ENCODE data around the gene GGTLC2. TPM values are rescaled to one million over a fixed set of nuclear protein-coding genes. Genes with fewer than 3 reads are reported as not detected.
"Not testable (repeated sequence)": the region's sequence is repeated elsewhere in the genome, so short reads cannot be mapped to it uniquely, and the experiment has no call there.

The GGTLC2 gene
- total and polyA plus RNA-seq, 2 experiments from 2014 or later = not detected

- no peak overlapping the region for H3K9ac ChIP-seq
- H3K27me3 ChIP-seq (replicated peaks; ENCODE audit: insufficient read depth) = peaks cover 11% of the 10 kb centered on the region
- no peaks in the 10 kb centered on the region for H3F3A ChIP-seq (ENCODE audit: insufficient read depth)
- H3K27ac ChIP-seq = no peak overlapping the region
- WGBS, 2 experiments (ENCODE audit: low coverage in 1 of 2, low lambda C conversion rate in 2 of 2, missing lambda C conversion rate in 2 of 2) = 47 to 48% methylated on average over 6 of the region's 6 CpGs
- H3K9me2 ChIP-seq (ENCODE audit: insufficient read depth) = no peaks in the 10 kb centered on the region
- TF ChIP-seq EZH2phosphoT487 (IDR thresholded peaks at IDR 0.05; ENCODE audit: insufficient read depth, low read depth) (no peak), EZH2 (IDR thresholded peaks at IDR 0.05; ENCODE audit: insufficient read depth, poor library complexity, severe bottlenecking) (no peak)
- no peak overlapping the region for H3K4me3 ChIP-seq
- no peaks in the 10 kb centered on the region for H3K79me2 ChIP-seq (ENCODE audit: insufficient read depth)
- H4K20me1 ChIP-seq (ENCODE audit: insufficient read depth) = no peaks in the 10 kb centered on the region
- no peak overlapping the region for H3K4me2 ChIP-seq (ENCODE audit: unreplicated experiment)
- DNase-seq = no peak
- no peak overlapping the region for H2AFZ ChIP-seq
- no peaks in the 10 kb centered on the region for H3K36me3 ChIP-seq (ENCODE audit: low read depth)
- H3K9me3 ChIP-seq (ENCODE audit: low read depth) = no peaks in the 10 kb centered on the region
- in situ Hi-C loops (cut with MboI) = no loop called here
- no peaks in the 10 kb centered on the region for H3K4me1 ChIP-seq (ENCODE audit: insufficient read depth)
These were observed 43.7 kb upstream of the GGTLC2 start for GRCh38 chr22:22600531-22601261.

- H3K9me3 ChIP-seq (ENCODE audit: low read depth) = no peaks in the 10 kb centered on the region
- no peak overlapping the region for H2AFZ ChIP-seq
- no peaks in the 10 kb centered on the region for H3K79me2 ChIP-seq (ENCODE audit: insufficient read depth)
- TF ChIP-seq EZH2phosphoT487 (IDR thresholded peaks at IDR 0.05; ENCODE audit: insufficient read depth, low read depth) (no peak), EZH2 (IDR thresholded peaks at IDR 0.05; ENCODE audit: insufficient read depth, poor library complexity, severe bottlenecking) (no peak)
- no peaks in the 10 kb centered on the region for H4K20me1 ChIP-seq (ENCODE audit: insufficient read depth)
- WGBS, 2 experiments (ENCODE audit: low coverage in 1 of 2, low lambda C conversion rate in 2 of 2, missing lambda C conversion rate in 2 of 2) = 27 to 31% methylated on average over 3 of the region's 3 CpGs
- in situ Hi-C loops (cut with MboI) = no loop called here
- H3K9ac ChIP-seq = no peak overlapping the region
- DNase-seq = no peak
- H3K4me2 ChIP-seq (ENCODE audit: unreplicated experiment) = no peak overlapping the region
- H3F3A ChIP-seq (ENCODE audit: insufficient read depth) = no peaks in the 10 kb centered on the region
- no peaks in the 10 kb centered on the region for H3K36me3 ChIP-seq (ENCODE audit: low read depth)
- H3K4me3 ChIP-seq = no peak overlapping the region
- H3K9me2 ChIP-seq (ENCODE audit: insufficient read depth) = no peaks in the 10 kb centered on the region
- H3K27me3 ChIP-seq (replicated peaks; ENCODE audit: insufficient read depth) = peaks cover 11% of the 10 kb centered on the region
- no peak overlapping the region for H3K27ac ChIP-seq
- no peaks in the 10 kb centered on the region for H3K4me1 ChIP-seq (ENCODE audit: insufficient read depth)
These were observed 40.9 kb upstream of the GGTLC2 start for GRCh38 chr22:22603470-22603947.

- no peak overlapping the region for H2AFZ ChIP-seq
- H3K27me3 ChIP-seq (replicated peaks; ENCODE audit: insufficient read depth) = peaks cover 11% of the 10 kb centered on the region
- H3F3A ChIP-seq (ENCODE audit: insufficient read depth) = no peaks in the 10 kb centered on the region
- H3K79me2 ChIP-seq (ENCODE audit: insufficient read depth) = no peaks in the 10 kb centered on the region
- H3K4me2 ChIP-seq (ENCODE audit: unreplicated experiment) = no peak overlapping the region
- H3K27ac ChIP-seq = no peak overlapping the region
- H3K4me3 ChIP-seq = no peak overlapping the region
- H3K36me3 ChIP-seq (ENCODE audit: low read depth) = no peaks in the 10 kb centered on the region
- TF ChIP-seq EZH2 (IDR thresholded peaks at IDR 0.05; ENCODE audit: insufficient read depth, poor library complexity, severe bottlenecking) (no peak), EZH2phosphoT487 (IDR thresholded peaks at IDR 0.05; ENCODE audit: insufficient read depth, low read depth) (no peak)
- no peaks in the 10 kb centered on the region for H3K4me1 ChIP-seq (ENCODE audit: insufficient read depth)
- H3K9me3 ChIP-seq (ENCODE audit: low read depth) = no peaks in the 10 kb centered on the region
- H3K9me2 ChIP-seq (ENCODE audit: insufficient read depth) = no peaks in the 10 kb centered on the region
- in situ Hi-C loops (cut with MboI) = no loop called here
- H4K20me1 ChIP-seq (ENCODE audit: insufficient read depth) = no peaks in the 10 kb centered on the region
- 37 to 48% methylated on average over 3 of the region's 3 CpGs for WGBS, 2 experiments (ENCODE audit: low coverage in 1 of 2, low lambda C conversion rate in 2 of 2, missing lambda C conversion rate in 2 of 2)
- H3K9ac ChIP-seq = no peak overlapping the region
- no peak for DNase-seq
These were observed 39.9 kb upstream of the GGTLC2 start for GRCh38 chr22:22604326-22605073.

GRCh38 chr22:22605074-22605404, 39.4 kb upstream of the GGTLC2 start:
- no peaks in the 10 kb centered on the region for H3K9me3 ChIP-seq (ENCODE audit: low read depth)
- H3K79me2 ChIP-seq (ENCODE audit: insufficient read depth) = no peaks in the 10 kb centered on the region
- WGBS, 2 experiments (ENCODE audit: low coverage in 1 of 2, low lambda C conversion rate in 2 of 2, missing lambda C conversion rate in 2 of 2) = 55 to 58% methylated on average over 3 of the region's 3 CpGs
- H3K27me3 ChIP-seq (replicated peaks; ENCODE audit: insufficient read depth) = peaks cover 12% of the 10 kb centered on the region
- no peak overlapping the region for H3K9ac ChIP-seq
- H3K27ac ChIP-seq = no peak overlapping the region
- H3K9me2 ChIP-seq (ENCODE audit: insufficient read depth) = no peaks in the 10 kb centered on the region
- in situ Hi-C loops (cut with MboI) = no loop called here
- H3K4me3 ChIP-seq = no peak overlapping the region
- H2AFZ ChIP-seq = no peak overlapping the region
- H3F3A ChIP-seq (ENCODE audit: insufficient read depth) = no peaks in the 10 kb centered on the region
- H3K4me2 ChIP-seq (ENCODE audit: unreplicated experiment) = no peak overlapping the region
- no peaks in the 10 kb centered on the region for H4K20me1 ChIP-seq (ENCODE audit: insufficient read depth)
- no peaks in the 10 kb centered on the region for H3K36me3 ChIP-seq (ENCODE audit: low read depth)
- TF ChIP-seq EZH2phosphoT487 (IDR thresholded peaks at IDR 0.05; ENCODE audit: insufficient read depth, low read depth) (no peak), EZH2 (IDR thresholded peaks at IDR 0.05; ENCODE audit: insufficient read depth, poor library complexity, severe bottlenecking) (no peak)
- no peaks in the 10 kb centered on the region for H3K4me1 ChIP-seq (ENCODE audit: insufficient read depth)
- DNase-seq = no peak

- DNase-seq; H3K36me3 ChIP-seq (ENCODE audit: low read depth); H3K79me2 ChIP-seq (ENCODE audit: insufficient read depth); H2AFZ ChIP-seq; H3K9me2 ChIP-seq (ENCODE audit: insufficient read depth); H3K27ac ChIP-seq; H3K9ac ChIP-seq; H3K4me2 ChIP-seq (ENCODE audit: unreplicated experiment); H3F3A ChIP-seq (ENCODE audit: insufficient read depth); in situ Hi-C loops (cut with MboI); H3K4me1 ChIP-seq (ENCODE audit: insufficient read depth); H4K20me1 ChIP-seq (ENCODE audit: insufficient read depth); H3K9me3 ChIP-seq (ENCODE audit: low read depth); H3K4me3 ChIP-seq: not testable (repeated sequence)
- WGBS, 2 experiments (ENCODE audit: low coverage in 1 of 2, low lambda C conversion rate in 2 of 2, missing lambda C conversion rate in 2 of 2) = 37 to 51% methylated on average over 3 of the region's 3 CpGs
- H3K27me3 ChIP-seq (replicated peaks; ENCODE audit: insufficient read depth) = peaks cover 25% of the 10 kb centered on the region
These were observed 36.4 kb upstream of the GGTLC2 start for GRCh38 chr22:22608022-22608421.
